NCI-H748 (cell line): Measurements from ENCODE around the gene OLFM1.

Source experiments
- DNase-seq: peaks from one replicate; lab custom pipeline; 2025; ENCODE audit not compliant: unreplicated experiment; lab: John Stamatoyannopoulos, UW

OLFM1 gene

DNA sequence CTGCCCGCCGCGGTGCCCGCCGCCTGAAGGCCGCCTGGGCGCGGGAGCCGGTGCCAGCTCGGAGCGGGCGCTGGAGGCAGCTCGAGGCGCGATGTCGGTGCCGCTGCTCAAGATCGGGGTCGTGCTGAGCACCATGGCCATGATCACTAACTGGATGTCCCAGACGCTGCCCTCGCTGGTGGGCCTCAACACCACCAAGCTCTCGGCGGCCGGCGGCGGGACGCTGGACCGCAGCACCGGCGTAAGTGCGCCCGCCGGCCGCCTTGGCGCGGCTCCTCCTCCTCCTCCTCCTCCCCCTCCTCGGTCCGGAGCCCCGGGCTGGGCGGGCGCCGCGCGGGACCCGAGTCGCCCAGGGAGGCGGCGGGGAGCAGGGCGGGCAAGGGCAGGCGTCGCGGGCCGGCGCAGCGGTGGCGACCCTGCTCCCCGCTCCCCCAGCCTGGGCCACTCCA is 455 bp downstream of the OLFM1 start:
- no peak for DNase-seq

DNA sequence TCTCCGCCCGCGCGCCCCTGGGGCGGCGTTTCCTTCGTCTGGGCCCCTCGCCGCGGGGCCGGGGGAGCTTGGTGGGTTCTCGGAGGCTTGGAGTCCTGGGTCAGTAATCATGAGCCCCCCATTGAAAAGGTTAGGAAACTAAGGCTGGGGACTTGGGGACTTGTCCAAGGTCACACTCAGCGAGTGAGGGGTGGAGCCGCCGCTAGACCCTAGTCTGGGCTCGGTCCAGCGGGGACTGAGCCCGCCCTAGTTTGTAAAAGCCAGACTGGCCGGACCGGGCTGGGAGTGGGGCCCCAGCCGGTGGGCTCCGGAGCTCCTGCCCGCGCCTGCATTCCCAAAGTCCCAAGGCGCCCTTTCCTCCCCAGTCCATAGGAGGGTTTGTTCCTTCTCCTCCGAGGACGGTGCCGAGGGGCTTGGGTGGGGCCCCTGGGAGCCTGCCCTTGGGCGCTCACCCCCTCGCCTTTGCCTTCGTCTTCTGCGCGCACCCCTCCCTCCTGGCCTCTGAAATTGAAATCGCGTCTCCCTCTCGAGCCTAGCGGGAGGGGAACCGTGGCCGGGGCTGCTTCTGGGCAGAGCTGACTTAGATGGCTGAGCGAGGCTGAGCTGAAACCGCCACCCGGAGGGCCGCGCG is 995 bp downstream of the OLFM1 start:
- DNase-seq = no peak

DNA sequence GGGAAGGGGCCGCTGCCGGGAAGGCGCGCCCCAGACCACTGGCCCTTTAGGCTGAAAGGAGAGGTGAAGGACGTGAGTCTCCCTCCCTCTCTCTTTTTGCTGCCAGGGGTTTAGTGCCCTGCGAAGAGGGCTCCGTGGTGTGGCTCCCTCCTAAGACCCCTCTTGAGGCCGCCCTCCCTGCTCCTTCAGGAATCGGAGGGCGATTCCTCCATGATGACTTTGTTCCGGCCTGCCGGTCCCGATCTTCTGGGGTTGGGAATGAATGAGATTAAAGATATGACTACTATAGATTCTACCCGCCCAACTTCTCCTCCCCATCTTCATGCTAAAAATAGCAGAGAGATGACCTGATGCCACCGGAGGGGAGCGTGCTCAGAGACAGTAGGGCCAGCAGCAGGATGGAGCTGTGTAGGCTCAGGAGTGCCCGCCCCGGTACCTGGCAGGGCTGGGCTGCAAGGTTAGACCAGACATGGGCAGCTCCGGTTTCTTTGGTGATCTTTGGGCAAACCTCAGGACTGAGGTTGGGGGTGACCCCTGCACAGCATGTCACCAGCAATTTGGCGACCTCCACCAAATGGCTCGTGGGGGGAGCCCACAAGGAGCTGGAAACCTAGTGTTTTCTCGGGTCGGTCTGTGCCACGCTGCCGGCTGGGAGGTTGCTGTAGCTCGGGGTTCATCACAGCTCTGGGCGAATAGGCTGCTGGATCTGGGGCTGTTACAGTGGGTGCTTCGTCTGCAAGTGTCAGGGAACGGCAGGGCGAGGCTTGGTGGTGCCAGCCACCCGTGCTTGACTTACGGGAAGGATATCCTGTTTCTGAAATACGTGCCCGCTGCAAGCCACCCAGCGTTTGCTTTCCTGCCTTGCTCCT is 1.7 kb downstream of the OLFM1 start:
- DNase-seq = peak; percentile 46

DNA sequence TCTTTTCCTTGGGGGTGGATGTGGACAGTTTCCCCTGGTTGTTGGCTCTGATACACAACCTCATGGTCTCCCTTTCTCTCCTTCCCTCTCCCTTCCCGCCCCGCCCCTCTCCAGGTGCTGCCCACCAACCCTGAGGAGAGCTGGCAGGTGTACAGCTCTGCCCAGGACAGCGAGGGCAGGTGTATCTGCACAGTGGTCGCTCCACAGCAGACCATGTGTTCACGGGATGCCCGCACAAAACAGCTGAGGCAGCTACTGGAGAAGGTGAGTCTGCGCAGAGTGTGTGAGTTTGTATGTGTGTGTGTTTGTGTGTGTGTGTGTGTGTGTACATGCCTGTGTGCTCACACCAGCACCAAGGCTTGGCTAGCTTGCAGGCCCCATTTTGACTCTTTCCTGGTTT is 2.6 kb downstream of the OLFM1 start:
- no peak for DNase-seq

DNA sequence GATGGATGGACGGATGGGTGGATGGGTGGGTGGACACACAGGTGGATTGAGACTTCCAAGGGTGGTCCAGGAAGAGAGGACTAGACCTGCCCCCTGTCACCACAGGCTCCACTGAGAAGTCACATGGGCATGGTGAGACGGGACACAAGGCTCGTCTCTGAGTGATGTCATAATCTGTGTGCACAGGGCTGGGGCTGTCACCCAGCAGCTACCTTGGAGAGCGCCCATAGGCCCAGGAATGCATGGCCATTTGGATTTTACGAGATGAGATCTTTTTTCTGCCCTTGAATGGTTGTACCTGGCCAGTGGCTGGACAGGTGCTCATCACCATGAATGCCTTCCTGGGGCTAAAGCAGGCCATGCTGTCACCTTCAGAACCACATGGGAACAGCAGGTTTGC is 3.1 kb downstream of the OLFM1 start:
- DNase-seq = no peak

DNA sequence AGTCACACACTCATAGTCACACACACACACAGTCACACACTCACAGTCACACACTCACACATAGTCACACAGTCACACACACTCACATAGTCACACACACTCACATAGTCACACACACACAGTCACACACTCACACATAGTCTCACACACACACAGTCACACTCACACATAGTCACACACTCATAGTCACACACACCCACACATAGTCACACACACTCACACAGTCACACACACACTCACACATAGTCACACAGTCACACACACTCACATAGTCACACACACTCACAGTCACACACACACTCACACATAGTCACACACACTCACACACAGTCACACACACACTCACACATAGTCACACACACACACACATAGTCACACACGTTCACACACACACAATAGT is 4.1 kb downstream of the OLFM1 start:
- DNase-seq = no peak

DNA sequence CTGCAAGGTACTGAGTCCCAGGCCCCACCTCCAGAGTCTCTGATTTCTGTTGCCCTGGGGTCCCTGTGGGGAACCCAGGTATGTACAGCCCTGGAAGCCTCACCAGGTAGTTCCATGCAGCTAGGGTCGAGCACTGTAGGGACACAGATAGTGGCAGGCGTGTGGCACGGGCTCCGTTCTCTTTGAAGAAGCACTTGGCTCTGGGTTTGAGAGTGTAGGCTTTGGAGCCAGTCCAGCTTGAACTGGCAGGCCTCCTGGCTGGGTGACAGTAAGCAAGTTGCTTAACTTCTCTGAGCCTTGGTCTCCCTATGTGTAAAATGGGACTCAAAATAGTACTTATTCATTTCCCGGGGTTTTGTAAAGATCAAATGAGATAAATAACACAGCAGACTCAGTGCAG is 5.6 kb downstream of the OLFM1 start:
- no peak for DNase-seq

DNA sequence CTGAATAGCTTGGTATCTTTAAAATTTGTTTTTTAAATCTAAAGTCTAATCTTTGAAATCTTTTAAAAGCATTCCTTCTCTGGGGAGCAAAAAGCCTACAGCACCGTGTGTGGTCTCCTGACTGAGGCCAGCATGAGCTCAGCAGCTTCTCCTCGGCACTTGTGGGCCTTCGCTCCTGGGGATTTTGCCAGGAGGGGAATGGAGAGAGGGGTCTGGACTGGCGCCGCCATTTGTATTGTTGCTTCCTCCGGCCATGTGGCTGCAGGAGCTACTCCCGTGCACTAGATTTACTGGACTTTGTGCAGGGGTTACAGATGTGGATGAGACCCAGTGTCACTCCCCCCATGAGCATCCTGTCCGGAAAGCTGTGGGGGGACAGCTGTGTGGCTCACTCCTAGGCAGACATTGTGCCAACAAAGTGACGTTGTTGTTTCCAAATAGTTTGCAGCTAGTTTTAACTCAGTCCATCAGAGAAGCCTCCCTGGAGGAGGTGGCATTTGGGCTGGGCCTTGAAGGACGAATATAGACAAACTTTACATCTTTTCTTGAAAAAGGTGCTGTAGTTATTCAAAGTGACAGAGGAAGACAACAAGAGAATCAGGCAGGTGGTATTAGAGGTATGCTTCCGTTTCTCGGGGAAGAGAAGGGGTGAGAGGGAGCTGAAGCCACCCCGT is 6.6 kb downstream of the OLFM1 start:
- no peak for DNase-seq

DNA sequence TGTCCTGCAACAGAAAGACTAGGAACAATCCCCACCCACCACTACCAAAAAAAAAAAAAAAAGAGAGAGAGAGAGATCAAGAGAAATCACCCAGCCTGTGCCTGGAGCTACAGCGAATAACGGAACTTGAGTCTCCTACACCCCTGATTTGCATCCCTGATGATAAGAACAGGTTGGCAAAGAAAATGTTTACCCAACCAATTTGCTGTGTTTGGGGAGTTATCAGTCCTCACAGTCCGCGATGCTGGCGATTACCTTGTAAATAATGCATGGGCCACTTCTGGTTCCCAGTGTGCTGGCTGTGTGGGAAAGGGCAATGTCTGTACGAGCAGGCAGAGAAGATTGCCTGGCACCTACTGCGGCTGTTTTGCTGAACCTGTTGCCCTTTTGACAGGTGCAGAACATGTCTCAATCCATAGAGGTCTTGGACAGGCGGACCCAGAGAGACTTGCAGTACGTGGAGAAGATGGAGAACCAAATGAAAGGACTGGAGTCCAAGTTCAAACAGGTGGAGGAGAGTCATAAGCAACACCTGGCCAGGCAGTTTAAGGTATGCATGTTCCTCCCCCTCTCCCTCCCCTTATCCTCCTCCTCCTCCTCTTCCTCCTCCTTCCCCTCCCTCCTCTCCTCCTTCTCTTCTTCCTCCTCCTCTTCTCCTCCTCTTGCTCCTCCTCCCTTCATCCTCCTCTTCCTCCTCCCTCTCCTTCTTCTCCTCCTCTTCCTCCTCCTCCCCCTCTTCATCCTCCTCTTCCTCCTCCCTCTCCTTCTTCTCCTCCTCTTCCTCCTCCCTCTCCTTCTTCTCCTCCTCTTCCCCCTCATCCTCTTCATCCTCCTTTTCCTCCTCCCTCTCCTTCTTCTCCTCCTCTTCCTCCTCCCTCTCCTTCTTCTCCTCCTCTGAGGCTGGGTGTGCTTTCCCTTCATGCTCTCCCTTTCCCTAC is 8.3 kb downstream of the OLFM1 start:
- DNase-seq = peak; percentile 64

DNA sequence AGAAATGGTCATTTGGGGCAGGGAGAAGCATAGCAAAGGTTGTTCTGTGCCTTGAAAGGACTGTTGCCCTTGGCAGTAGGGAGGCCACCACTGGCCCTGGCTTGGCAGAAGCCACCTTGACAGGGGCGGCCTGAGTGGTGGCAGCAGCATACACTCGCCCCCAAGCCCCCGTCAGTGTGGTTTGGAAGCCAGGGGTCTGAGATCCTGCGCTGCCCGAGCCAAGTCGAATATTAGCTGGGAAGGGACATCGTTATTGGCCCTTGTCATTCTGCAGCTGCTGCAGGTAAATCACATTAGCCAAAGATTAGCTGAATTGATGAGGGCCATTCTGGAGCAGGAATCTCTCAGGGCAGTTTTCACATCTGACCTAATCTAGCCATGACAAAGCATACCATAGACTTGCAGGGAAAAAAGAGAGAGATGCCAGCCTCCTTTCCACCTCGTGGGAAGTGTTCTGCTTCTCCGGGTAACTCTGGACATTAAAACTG is 9.0 kb downstream of the OLFM1 start:
- DNase-seq = no peak

DNA sequence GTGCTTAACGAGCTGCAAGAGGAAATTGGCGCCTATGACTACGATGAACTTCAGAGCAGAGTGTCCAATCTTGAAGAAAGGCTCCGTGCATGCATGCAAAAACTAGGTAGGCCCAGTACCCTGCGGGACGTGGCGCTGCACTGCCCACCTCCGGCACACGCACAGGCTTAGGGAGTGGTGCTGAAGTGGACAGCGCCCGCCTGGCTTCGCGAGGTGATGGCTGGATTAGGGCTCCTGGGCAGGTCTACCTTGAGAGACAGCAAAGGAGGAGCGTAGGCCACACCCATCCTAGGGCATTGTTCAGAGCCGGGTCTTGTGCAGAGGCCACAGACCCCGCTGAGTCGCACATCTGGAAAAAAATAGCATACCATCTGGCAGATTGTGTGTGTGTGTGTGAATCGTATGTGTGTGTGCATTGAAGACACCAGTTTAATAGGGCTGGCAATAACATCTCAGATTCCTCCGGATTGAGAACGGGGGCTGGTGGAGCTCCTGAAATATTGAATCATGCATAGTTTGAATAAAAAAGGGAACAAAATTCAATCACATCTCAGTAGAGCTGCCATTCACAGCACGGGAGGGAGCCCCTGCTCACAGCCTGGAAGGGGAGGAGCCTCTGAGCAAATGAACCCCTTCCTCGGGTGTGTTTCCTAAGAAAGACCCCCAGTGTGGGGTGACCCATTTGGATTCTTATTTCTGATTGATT is 11.1 kb downstream of the OLFM1 start:
- peak; percentile 30 for DNase-seq

DNA sequence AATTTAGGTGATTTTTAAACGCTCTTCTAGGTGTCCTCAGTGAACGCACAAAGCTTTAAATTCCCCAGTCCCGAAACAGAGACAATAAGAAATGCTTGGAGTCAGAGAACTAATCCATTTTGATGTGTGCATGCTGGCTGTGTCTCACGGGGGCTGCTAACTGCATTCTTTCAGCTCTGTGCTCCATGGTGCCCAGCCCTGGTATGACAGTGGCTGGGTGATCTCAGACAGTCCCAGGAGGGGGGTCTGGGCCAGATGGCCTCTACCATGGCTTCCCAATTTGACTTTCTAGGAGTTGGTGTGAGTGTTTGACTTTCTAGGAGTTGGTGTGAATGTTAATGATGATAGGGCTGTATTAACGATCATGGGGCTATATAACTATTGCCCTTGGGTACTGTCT is 12.1 kb downstream of the OLFM1 start:
- DNase-seq = no peak

DNA sequence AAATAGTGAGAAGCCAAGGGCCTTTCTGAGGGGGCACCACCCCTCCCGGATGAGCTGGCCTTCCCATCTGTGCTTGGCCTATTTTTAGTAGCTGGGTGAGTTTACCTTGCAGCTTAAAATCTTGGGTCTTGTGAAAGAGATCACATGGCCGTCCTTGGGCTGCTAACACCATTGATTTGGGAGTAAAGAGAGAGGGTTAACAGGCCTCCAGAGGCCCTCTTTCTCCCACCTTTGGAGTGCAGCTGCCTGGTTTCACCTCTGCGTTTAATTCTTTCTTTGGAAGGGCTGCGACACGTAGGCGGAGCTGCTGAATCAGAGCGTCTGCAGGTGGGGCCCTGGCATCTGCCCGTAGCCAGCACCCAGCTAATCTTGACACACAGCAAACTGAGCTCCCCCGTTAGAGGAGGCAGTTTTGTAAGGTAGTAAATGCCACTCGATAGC is 12.8 kb downstream of the OLFM1 start:
- no peak for DNase-seq

DNA sequence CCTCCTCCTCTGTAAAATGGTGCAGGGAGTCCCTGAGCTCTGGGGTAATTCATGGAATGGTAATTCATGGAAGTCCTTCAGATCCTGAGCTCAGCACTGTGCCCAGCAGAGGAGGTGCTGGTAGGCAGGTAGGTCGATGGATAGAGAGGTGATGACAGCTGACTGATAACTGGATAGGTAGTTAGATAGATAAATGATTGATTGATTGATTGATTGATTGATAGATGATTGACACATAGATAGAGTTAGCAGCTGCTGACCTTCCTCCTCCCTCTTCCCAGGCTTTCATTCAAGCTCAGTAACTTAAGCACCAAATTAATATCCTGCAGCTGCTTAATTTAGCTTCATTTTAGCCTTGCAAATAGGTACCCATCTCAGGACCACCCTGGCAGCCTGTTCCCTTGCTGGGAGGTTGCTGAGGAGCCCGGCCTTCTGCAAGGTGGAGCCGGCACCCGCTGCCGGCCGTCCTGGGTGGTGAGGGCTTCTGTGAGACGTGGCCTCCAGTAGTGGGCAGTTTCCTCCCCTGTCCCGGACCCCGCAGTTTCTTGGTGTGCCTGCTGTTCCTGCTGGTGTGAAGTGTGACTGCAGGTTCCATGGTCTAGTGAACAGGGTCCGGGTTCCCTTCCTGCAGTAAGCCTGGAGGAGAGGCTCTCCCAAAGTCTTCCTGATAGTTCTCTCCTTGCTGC is 13.4 kb downstream of the OLFM1 start:
- DNase-seq = no peak

DNA sequence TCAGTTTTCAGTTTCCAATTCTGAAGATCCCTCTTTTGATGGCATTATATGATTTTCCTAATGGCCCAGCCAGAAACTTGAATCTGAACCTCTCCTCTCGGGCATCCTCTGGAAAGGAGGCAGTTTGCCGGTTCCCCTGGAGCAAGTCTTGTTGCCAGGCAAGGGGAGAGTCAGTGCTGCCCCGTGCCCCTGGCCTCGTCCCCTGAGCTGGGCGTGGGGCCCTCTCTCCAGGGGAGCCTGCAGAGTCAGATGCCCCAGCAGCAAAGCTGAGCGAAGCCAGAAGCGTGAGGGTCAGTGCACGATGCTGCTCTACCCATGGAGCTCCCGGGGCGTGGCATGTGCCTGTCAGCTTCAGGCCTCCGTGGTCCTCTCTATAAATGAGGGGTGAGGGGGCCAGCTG is 14.0 kb downstream of the OLFM1 start:
- DNase-seq = no peak

DNA sequence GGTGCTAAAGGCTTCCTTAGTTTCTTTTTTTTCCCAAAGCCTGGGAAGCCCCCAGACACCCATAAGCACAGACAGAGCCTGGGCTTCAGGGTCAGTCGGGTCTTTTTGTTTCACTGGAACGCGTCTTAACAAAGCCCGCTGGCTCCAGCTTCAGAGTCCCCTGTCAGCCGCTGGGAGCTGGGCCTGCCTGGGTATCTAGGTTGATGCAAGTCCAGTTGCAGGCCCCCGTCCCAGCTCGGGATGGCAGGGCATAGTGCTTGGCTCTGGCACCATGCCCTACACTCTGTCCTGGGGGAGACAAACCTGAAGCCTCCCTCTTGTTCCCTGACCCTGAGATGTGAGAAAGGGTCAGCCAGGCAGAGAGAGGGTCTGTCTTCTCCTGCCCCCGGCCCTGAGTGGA is 14.5 kb downstream of the OLFM1 start:
- no peak for DNase-seq

DNA sequence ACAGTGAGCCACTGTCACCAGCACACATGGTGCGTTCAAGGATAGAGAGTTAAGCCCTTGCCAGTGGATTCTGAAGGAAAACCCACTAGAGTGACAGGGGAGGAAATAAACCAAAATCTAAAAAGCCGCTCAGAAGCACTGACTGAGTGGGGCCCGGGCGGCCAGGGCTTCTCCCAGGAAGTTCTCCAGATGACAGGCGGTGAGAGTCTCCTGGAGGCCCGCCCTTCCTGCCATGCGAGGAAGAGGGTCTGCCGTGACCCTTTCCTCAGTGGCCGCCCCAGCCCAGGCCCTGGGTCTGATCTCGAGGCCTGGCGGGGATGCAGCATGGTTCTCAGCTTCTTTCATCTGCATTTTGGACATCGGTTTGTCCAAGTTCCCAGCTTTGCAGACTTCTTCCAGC is 14.9 kb downstream of the OLFM1 start:
- DNase-seq = no peak

DNA sequence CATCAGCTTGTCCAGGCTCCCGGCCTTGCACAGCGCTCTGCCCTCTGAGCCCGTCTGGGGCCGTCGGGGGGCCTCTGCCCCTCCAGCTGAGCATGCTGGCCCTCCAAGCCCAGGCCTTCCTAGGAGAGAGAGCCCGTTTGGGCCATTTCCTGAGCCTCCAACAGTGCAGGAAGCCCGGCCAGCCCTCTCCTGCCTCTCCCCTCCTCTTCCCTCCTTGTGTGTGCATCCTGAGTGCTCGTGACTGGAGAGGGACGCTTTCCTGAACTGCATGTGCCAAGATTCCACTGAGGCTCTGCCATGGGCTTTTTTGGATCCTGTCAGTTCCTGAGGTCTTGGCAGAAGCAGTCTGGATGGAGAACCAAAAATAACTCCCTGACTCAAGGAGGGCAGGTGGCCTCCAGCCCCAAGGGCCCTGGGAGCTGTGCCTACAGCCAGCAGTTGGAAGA is 15.6 kb downstream of the OLFM1 start:
- no peak for DNase-seq

DNA sequence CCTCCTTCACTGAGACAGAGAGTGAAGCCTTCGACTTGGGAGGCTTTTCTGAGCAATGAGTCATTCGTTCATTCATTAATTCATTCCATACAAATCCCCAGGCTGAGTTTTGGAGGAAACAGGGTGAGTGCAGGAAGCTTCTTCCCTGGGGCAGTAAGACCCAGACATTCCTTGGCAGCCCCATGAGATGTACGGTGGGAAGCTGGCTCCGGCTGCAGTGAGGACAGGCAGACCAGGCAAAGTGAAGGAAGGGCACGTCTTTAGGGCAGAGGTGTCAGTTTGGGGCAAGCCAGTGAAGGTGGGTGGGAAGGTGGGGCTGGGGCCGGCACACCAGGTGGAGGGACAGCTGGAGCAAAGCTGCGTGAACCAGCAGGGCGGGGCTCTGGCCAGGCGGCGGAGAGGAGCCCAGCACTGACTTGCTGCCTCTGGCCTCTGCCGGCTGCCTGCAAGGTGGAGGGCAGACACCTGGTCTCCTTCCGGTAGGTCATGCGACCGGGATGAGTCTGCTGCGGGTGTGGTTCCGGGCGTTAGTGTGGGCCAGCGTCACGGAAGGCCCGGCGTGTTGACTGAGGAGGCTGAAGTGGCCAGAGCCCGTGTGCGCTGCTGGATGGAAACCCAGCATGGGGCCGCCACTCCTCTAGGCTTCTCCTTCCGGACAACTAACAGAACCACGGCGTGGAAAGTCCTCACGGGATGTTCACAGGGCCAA is 16.6 kb downstream of the OLFM1 start:
- peak; percentile 55 for DNase-seq
